H9 (cell line): ENCODE data around the gene DBF4. TPM values are rescaled to one million over a fixed set of nuclear protein-coding genes. Genes with fewer than 3 reads are reported as not detected.

Source experiments
- DNase-seq: peaks from one replicate; pipeline ENCODE4 v3.0.0-alpha.2; 2017
- H2AFZ ChIP-seq: one replicate; pipeline ENCODE4 v1.6.1; 2013; ENCODE audit warnings: mild to moderate bottlenecking, low read length, control low read depth, moderate library complexity
- H2AK5ac ChIP-seq: 2 replicates; pipeline ENCODE4 v1.6.1; 2013; ENCODE audit warnings: low read length, control low read depth, mixed read lengths; ENCODE audit not compliant: insufficient read length
- H2BK120ac ChIP-seq: one replicate; pipeline ENCODE4 v1.6.1; 2013; ENCODE audit warnings: low read depth, mild to moderate bottlenecking, low read length, control low read depth, inconsistent platforms; ENCODE audit not compliant: poor library complexity, severe bottlenecking
- H2BK12ac ChIP-seq: 2 replicates; pipeline ENCODE4 v1.6.1; 2013; ENCODE audit warnings: low read length, control low read depth, mixed read lengths, low read depth; ENCODE audit not compliant: insufficient read length
- H2BK15ac ChIP-seq: 2 replicates; pipeline ENCODE4 v1.6.1; 2013; ENCODE audit warnings: low read depth, low read length, control low read depth
- H2BK20ac ChIP-seq: one replicate; pipeline ENCODE4 v1.6.1; 2013; ENCODE audit warnings: low read depth, mild to moderate bottlenecking, low read length, control low read depth, inconsistent platforms; ENCODE audit not compliant: poor library complexity, severe bottlenecking
- H2BK5ac ChIP-seq: 2 replicates; pipeline ENCODE4 v1.6.1; 2013; ENCODE audit warnings: low read length, control low read depth, mixed read lengths; ENCODE audit not compliant: insufficient read length
- H3K14ac ChIP-seq: 2 replicates; pipeline ENCODE4 v1.6.1; 2013; ENCODE audit warnings: low read length, control low read depth; ENCODE audit not compliant: insufficient read depth
- H3K18ac ChIP-seq: 2 replicates; pipeline ENCODE4 v1.6.1; 2013; ENCODE audit warnings: low read depth, mild to moderate bottlenecking, mixed read lengths, low read length, control low read depth; ENCODE audit not compliant: insufficient read length
- H3K23ac ChIP-seq: 2 replicates; pipeline ENCODE4 v1.6.1; 2013; ENCODE audit warnings: low read length, control low read depth, mixed read lengths, low read depth; ENCODE audit not compliant: insufficient read length
- H3K23me2 ChIP-seq: 2 replicates; pipeline ENCODE4 v1.6.1; 2013; ENCODE audit warnings: low read depth, mild to moderate bottlenecking, mixed read lengths, low read length, control low read depth; ENCODE audit not compliant: insufficient read length, poor library complexity, severe bottlenecking
- H3K27ac ChIP-seq: 2 replicates; pipeline ENCODE4 v1.5.1; 2013; ENCODE audit warnings: low read length, control low read depth, mixed read lengths, low read depth; ENCODE audit not compliant: insufficient read length
- H3K27me3 ChIP-seq: 2 replicates; pipeline ENCODE4 v1.6.1; 2013; ENCODE audit warnings: low read length, control low read depth, inconsistent platforms; ENCODE audit not compliant: insufficient read depth
- H3K4ac ChIP-seq: 2 replicates; pipeline ENCODE4 v1.6.1; 2013; ENCODE audit warnings: low read depth, mild to moderate bottlenecking, control low read depth, inconsistent platforms, low read length, moderate library complexity
- H3K4me1 ChIP-seq: 2 replicates; pipeline ENCODE4 v1.6.1; 2013; ENCODE audit warnings: low read length, control low read depth, inconsistent platforms; ENCODE audit not compliant: insufficient read depth
- H3K4me2 ChIP-seq: 2 replicates; pipeline ENCODE4 v1.6.1; 2013; ENCODE audit warnings: low read length, control low read depth, mixed read lengths; ENCODE audit not compliant: insufficient read length, insufficient read depth
- H3K56ac ChIP-seq: 2 replicates; pipeline ENCODE4 v1.6.1; 2013; ENCODE audit warnings: low read depth, mild to moderate bottlenecking, mixed read lengths, low read length, control low read depth; ENCODE audit not compliant: insufficient read length
- H3K79me1 ChIP-seq: 2 replicates; pipeline ENCODE4 v1.6.1; 2013; ENCODE audit warnings: low read depth, mild to moderate bottlenecking, moderate library complexity, low read length, control low read depth, inconsistent platforms; ENCODE audit not compliant: insufficient read depth, poor library complexity, severe bottlenecking
- H3K79me2 ChIP-seq: 2 replicates; pipeline ENCODE4 v1.6.1; 2013; ENCODE audit warnings: low read length, control low read depth, inconsistent platforms; ENCODE audit not compliant: insufficient read depth
- H3K9ac ChIP-seq: 2 replicates; pipeline ENCODE4 v1.6.1; 2013; ENCODE audit warnings: low read length, control low read depth, mixed read lengths; ENCODE audit not compliant: insufficient read length; ENCODE audit errors: extremely low read depth
- H3K9me3 ChIP-seq: one replicate; pipeline ENCODE4 v1.6.1; 2013; ENCODE audit warnings: low read depth, low read length, inconsistent platforms; ENCODE audit not compliant: control insufficient read depth
- H3T11ph ChIP-seq: one replicate; pipeline ENCODE4 v1.6.1; 2013; ENCODE audit warnings: mild to moderate bottlenecking, low read length, control low read depth, inconsistent platforms
- H4K20me1 ChIP-seq: one replicate; pipeline ENCODE4 v1.6.1; 2013; ENCODE audit not compliant: control insufficient read depth, insufficient read length, insufficient read depth
- H4K5ac ChIP-seq: 2 replicates; pipeline ENCODE4 v1.6.1; 2013; ENCODE audit warnings: low read depth, mild to moderate bottlenecking, mixed read lengths, low read length, control low read depth; ENCODE audit not compliant: insufficient read length
- H4K8ac ChIP-seq: replicated peaks from 2 replicates; pipeline ENCODE4 v1.6.1; 2013; ENCODE audit warnings: low read length, control low read depth, mixed read lengths, low read depth; ENCODE audit not compliant: insufficient read length
- H4K91ac ChIP-seq: 2 replicates; pipeline ENCODE4 v1.6.1; 2013; ENCODE audit warnings: low read depth, mild to moderate bottlenecking, moderate library complexity, mixed read lengths, low read length, control low read depth; ENCODE audit not compliant: insufficient read length
- H3K27ac Mint-ChIP-seq, 3 experiments: 2 replicates in 2 of 3; 3 replicates in 1 of 3; pipeline ENCODE4 v1.8.0; 2020 to 2021; ENCODE audit warnings: mixed read lengths in 3 of 3, mild to moderate bottlenecking in 1 of 3, moderate library complexity in 1 of 3
- H3K27me3 Mint-ChIP-seq: 2 replicates; pipeline ENCODE4 v1.8.0; 2021; ENCODE audit warnings: low read depth, mild to moderate bottlenecking, moderate library complexity, mixed read lengths
- H3K36me3 Mint-ChIP-seq, 3 experiments: 2 replicates in 2 of 3; 3 replicates in 1 of 3; pipeline ENCODE4 v1.8.0; 2020 to 2021; ENCODE audit warnings: low read depth in 3 of 3, mixed read lengths in 3 of 3; ENCODE audit not compliant: insufficient read depth in 1 of 3
- H3K4me1 Mint-ChIP-seq, 2 experiments: 2 replicates each; pipeline ENCODE4 v1.8.0; 2020; ENCODE audit warnings: mixed read lengths in 2 of 2
- H3K4me3 Mint-ChIP-seq, 2 experiments: 2 replicates in 1 of 2; 3 replicates in 1 of 2; pipeline ENCODE4 v1.8.0; 2020 to 2021; ENCODE audit warnings: mild to moderate bottlenecking in 2 of 2, mixed read lengths in 2 of 2, moderate library complexity in 1 of 2
- H3K9me3 Mint-ChIP-seq, 2 experiments: 2 replicates in 1 of 2; 3 replicates in 1 of 2; pipeline ENCODE4 v1.8.0; 2020; ENCODE audit warnings: mild to moderate bottlenecking in 2 of 2, mixed read lengths in 2 of 2, moderate library complexity in 1 of 2
- CTCF ChIP-seq: fragments of 200-600 bp; sonication (generic); conservative IDR thresholded peaks from 3 replicates; pipeline ENCODE4 v1.8.0; 2021; ENCODE audit warnings: antibody characterized with exemption, mild to moderate bottlenecking
- WGBS: extraction: QIAGEN DNeasy Blood & Tissue Kit; methylation state at CpG from one replicate; pipeline ENCODE4 v1.1.7; 2013; ENCODE audit warnings: missing lambda C conversion rate, low lambda C conversion rate, mixed read lengths; ENCODE audit not compliant: insufficient read length; ENCODE audit errors: extremely low coverage; 5-methylcytosine and 5-hydroxymethylcytosine counted together
- total RNA-seq: library from RNA; stranded (reverse); gene quantifications from 2 replicates; pipeline ENCODE4 v1.2.1, GENCODE V29; 2021

The DBF4 gene
- total RNA-seq, 1 experiment from 2014 or later = 75.9 TPM

GRCh38 chr7:87912121-87912520 lies 35.8 kb downstream of the DBF4 start:
- Histone ChIP-seq H2AK5ac (no peak overlapping the region), H3K27me3 (no peaks in the 10 kb centered on the region), H4K91ac (no peak overlapping the region), H2BK15ac (no peak overlapping the region), H3K4ac (no peak overlapping the region), H3K56ac (no peak overlapping the region), H2BK12ac (no peak overlapping the region), H3K27ac (no peak overlapping the region), H3K23ac (no peak overlapping the region), H3K14ac (no peak overlapping the region), H3K18ac (no peak overlapping the region), H3K23me2 (no peaks in the 10 kb centered on the region), H4K8ac (no peak overlapping the region), H3T11ph (no peak overlapping the region), H2BK20ac (no peak overlapping the region), H3K4me1 (no peaks in the 10 kb centered on the region), H3K79me2 (no peaks in the 10 kb centered on the region), H2AFZ (no peak overlapping the region), H4K20me1 (no peaks in the 10 kb centered on the region), H3K79me1 (no peaks in the 10 kb centered on the region), H3K9me3 (no peaks in the 10 kb centered on the region), H2BK120ac (no peak overlapping the region), H3K9ac (no peak overlapping the region), H4K5ac (no peak overlapping the region), H2BK5ac (no peak overlapping the region), H3K4me2 (no peak overlapping the region)
- H3K4me3 Mint-ChIP-seq = no peak overlapping the region
- H3K27me3 Mint-ChIP-seq = no peaks in the 10 kb centered on the region
- no peak for DNase-seq
- no peak overlapping the region for H3K27ac Mint-ChIP-seq
- no peak for TF ChIP-seq CTCF
- H3K9me3 Mint-ChIP-seq = no peaks in the 10 kb centered on the region; a peak in 1 of 5 replicates
- H3K4me1 Mint-ChIP-seq = no peaks in the 10 kb centered on the region
- H3K36me3 Mint-ChIP-seq = peaks cover 6 to 14% (median 8%) of the 10 kb centered on the region in 3 experiments; a peak in 5 of 7 replicates
- WGBS = no CpG with 5 or more reads among the region's 4 CpGs
